Sciatic nerve (tissue), 2 donors: Measurements from ENCODE around the gene SPTBN4. TPM values are rescaled to one million over a fixed set of nuclear protein-coding genes. Genes with fewer than 3 reads are reported as not detected.
"Not testable (repeated sequence)": the region's sequence is repeated elsewhere in the genome, so short reads cannot be mapped to it uniquely, and the experiment has no call there.

Experiments
- ATAC-seq: fragments of 200-7000 bp; cut with Tn5 transposase; one replicate; pipeline ENCODE4 v1.9.1; 2020; ENCODE audit warnings: mild to moderate bottlenecking, moderate library complexity
- DNase-seq: peaks from one replicate; pipeline ENCODE4 v3.0.0-alpha.2; 2020; ENCODE audit warnings: low spot score
- intact Hi-C: fragments of 100-400 bp; cut with DNase I; formaldehyde crosslinking; loops from one replicate; pipeline ENCODE4 v1.14.2; 2022
- total RNA-seq: library from RNA; stranded (reverse); fragmentation: NEBNext Ultra II Directional; extraction: Animal tissue kit (Norgen Biotek cat#: 25700); gene quantifications from one replicate; pipeline ENCODE4 v1.2.1, GENCODE V29; 2021
- donor health status: DM: no; HTN: no; CAD: no.
- donor health status: DM: no; HTN: no; CAD: no.

The SPTBN4 gene
- total RNA-seq, 1 donor from 2014 or later = 20.9 TPM

GRCh38 chr19:40460185-40460584 is 6.6 kb upstream of the SPTBN4 start:
- ATAC-seq = no peak
- intact Hi-C loops = no loop called here

GRCh38 chr19:40461669-40462221 is 5.1 kb upstream of the SPTBN4 start:
- intact Hi-C loops = no loop called here
- ATAC-seq (no peak), DNase-seq (no peak)

More at GRCh38 chr19:40460185-40460584, 6.6 kb upstream of the SPTBN4 start:
- DNase-seq = no peak

GRCh38 chr19:40463587-40464037 is 3.2 kb upstream of the SPTBN4 start:
- intact Hi-C loops = not testable (repeated sequence)

GRCh38 chr19:40464059-40465024 is 2.5 kb upstream of the SPTBN4 start:
- ATAC-seq = peak; percentile 20
- intact Hi-C loops = no loop called here
- peak; percentile 94 for DNase-seq

More at GRCh38 chr19:40463587-40464037, 3.2 kb upstream of the SPTBN4 start:
- not testable (repeated sequence) for ATAC-seq, DNase-seq

GRCh38 chr19:40465025-40465556 is 1.7 kb upstream of the SPTBN4 start:
- DNase-seq (no peak), ATAC-seq (peak; percentile 45)
- intact Hi-C loops = no loop called here

- peak; percentile 100 for DNase-seq
- peak; percentile 96 for ATAC-seq
- intact Hi-C loops = no loop called here
These were observed 1.1 kb upstream of the SPTBN4 start, which contains the start of gene BLVRB for GRCh38 chr19:40465557-40466218. Gene BLVRB (minus strand): TSS chr19:40465745. CDS start chr19:40465688, 57 bp downstream.

GRCh38 chr19:40466219-40466984 is 399 bp upstream of the SPTBN4 start:
- peak; percentile 1 for ATAC-seq
- DNase-seq = peak; percentile 80
- intact Hi-C loops = no loop called here

GRCh38 chr19:40469011-40469410 is 2.2 kb downstream of the SPTBN4 start:
- intact Hi-C loops = no loop called here
- ATAC-seq (no peak), DNase-seq (no peak)

GRCh38 chr19:40471111-40471510 is 4.3 kb downstream of the SPTBN4 start:
- no peak for ATAC-seq
- intact Hi-C loops = no loop called here
- DNase-seq = no peak

- intact Hi-C loops = no loop called here
- ATAC-seq (no peak), DNase-seq (no peak)
These were observed 5.7 kb downstream of the SPTBN4 start for GRCh38 chr19:40472516-40472915.

- intact Hi-C loops = no loop called here
- ATAC-seq (no peak), DNase-seq (no peak)
These were observed 7.9 kb downstream of the SPTBN4 start for GRCh38 chr19:40474737-40475136.

- intact Hi-C loops, ATAC-seq, DNase-seq: not testable (repeated sequence)
These were observed 9.3 kb downstream of the SPTBN4 start for GRCh38 chr19:40475878-40476644.

- intact Hi-C loops = no loop called here
- DNase-seq (no peak), ATAC-seq (no peak)
These were observed 19.2 kb downstream of the SPTBN4 start for GRCh38 chr19:40486017-40486416.

- ATAC-seq (no peak), DNase-seq (no peak)
- intact Hi-C loops = no loop called here
These were observed 23.1 kb downstream of the SPTBN4 start for GRCh38 chr19:40489882-40490230.

- DNase-seq (no peak), ATAC-seq (no peak)
- intact Hi-C loops = no loop called here
These were observed 25.5 kb downstream of the SPTBN4 start for GRCh38 chr19:40492274-40492673.

GRCh38 chr19:40493778-40494177 is 27.0 kb downstream of the SPTBN4 start:
- intact Hi-C loops = no loop called here
- DNase-seq = no peak
- ATAC-seq = no peak

- no peak for ATAC-seq
- intact Hi-C loops = no loop called here
- DNase-seq = no peak
These were observed 27.5 kb downstream of the SPTBN4 start for GRCh38 chr19:40494191-40494838.
